HG03521 (cell line): ENCODE measurements around the gene TSHR.
"Not testable (repeated sequence)": the region's sequence is repeated elsewhere in the genome, so short reads cannot be mapped to it uniquely, and the experiment has no call there.

Experiments used
- ATAC-seq: cut with Tn5 transposase; IDR thresholded peaks from one replicate; pipeline ENCODE4 v1.9.1; 2021; ENCODE audit warnings: mild to moderate bottlenecking, moderate library complexity; ENCODE audit not compliant: unreplicated experiment

The TSHR gene

GRCh38 chr14:81067156-81067555 lies 111.7 kb downstream of the TSHR start:
- ATAC-seq: no peak

- no peak for ATAC-seq
These were observed 112.9 kb downstream of the TSHR start for GRCh38 chr14:81068176-81068782.

GRCh38 chr14:81070511-81070910 lies 115.1 kb downstream of the TSHR start:
- no peak for ATAC-seq

GRCh38 chr14:81085596-81085995 lies 130.2 kb downstream of the TSHR start:
- ATAC-seq: no peak

GRCh38 chr14:81087230-81087629 lies 131.8 kb downstream of the TSHR start:
- no peak for ATAC-seq

GRCh38 chr14:81091139-81091538 lies 135.7 kb downstream of the TSHR start:
- no peak for ATAC-seq

GRCh38 chr14:81091660-81092059 lies 136.2 kb downstream of the TSHR start:
- no peak for ATAC-seq

- no peak for ATAC-seq
These were observed 138.2 kb downstream of the TSHR start for GRCh38 chr14:81093651-81094050.

GRCh38 chr14:81095539-81095938 lies 140.1 kb downstream of the TSHR start:
- no peak for ATAC-seq

- no peak for ATAC-seq
These were observed 141.2 kb downstream of the TSHR start for GRCh38 chr14:81096656-81097055.

GRCh38 chr14:81102217-81102616 lies 146.8 kb downstream of the TSHR start:
- ATAC-seq: no peak

GRCh38 chr14:81103443-81103842 lies 148.0 kb downstream of the TSHR start:
- ATAC-seq: no peak

- no peak for ATAC-seq
These were observed 150.0 kb downstream of the TSHR start for GRCh38 chr14:81105378-81105777.

GRCh38 chr14:81105961-81106360 lies 150.5 kb downstream of the TSHR start:
- ATAC-seq: no peak

- ATAC-seq: no peak
These were observed 154.8 kb downstream of the TSHR start for GRCh38 chr14:81110186-81110585.

- no peak for ATAC-seq
These were observed 157.8 kb downstream of the TSHR start for GRCh38 chr14:81113176-81113575.

- not testable (repeated sequence) for ATAC-seq
These were observed 158.8 kb downstream of the TSHR start for GRCh38 chr14:81113945-81114820.

GRCh38 chr14:81120501-81120900 lies 165.1 kb downstream of the TSHR start:
- no peak for ATAC-seq

GRCh38 chr14:81122326-81122725 lies 166.9 kb downstream of the TSHR start:
- ATAC-seq: peak; percentile 99

GRCh38 chr14:81123811-81124210 lies 168.4 kb downstream of the TSHR start:
- ATAC-seq: no peak

GRCh38 chr14:81125536-81125935 lies 170.1 kb downstream of the TSHR start:
- ATAC-seq: no peak

GRCh38 chr14:81127785-81128184 lies 172.4 kb downstream of the TSHR start:
- ATAC-seq: no peak
